CD8-positive, alpha-beta memory T cell (primary cell): ENCODE measurements around the gene AMER1. TPM values are rescaled to one million over a fixed set of nuclear protein-coding genes. Genes with fewer than 3 reads are reported as not detected.

ENCODE experiments used
- CTCF ChIA-PET: fragments of 350-600 bp; sonication (Branson Sonifier 250); formaldehyde crosslinking; loops from one replicate; lab custom pipeline; 2021; ENCODE audit warnings: antibody characterized with exemption; lab: Charles Lee
- POLR2A ChIA-PET: fragments of 350-600 bp; sonication (Branson Sonifier 250); formaldehyde crosslinking; loops from one replicate; lab custom pipeline; 2021; ENCODE audit warnings: antibody characterized with exemption; lab: Charles Lee
- DNase-seq, 5 donors: peaks; one replicate each; pipeline versions ENCODE4 v3.0.0 to v3.0.0-alpha.2; 2020 to 2022; ENCODE audit warnings: mixed read lengths in 1 of 5
- H3K27ac ChIP-seq: one replicate; pipeline ENCODE4 v1.7.0; 2013; ENCODE audit warnings: low read depth, mild to moderate bottlenecking, low read length, moderate library complexity
- H3K27me3 ChIP-seq: 2 replicates; pipeline ENCODE4 v1.7.0; 2013; ENCODE audit warnings: low read length, mild to moderate bottlenecking; ENCODE audit not compliant: insufficient read depth, poor library complexity, severe bottlenecking
- H3K36me3 ChIP-seq: 2 replicates; pipeline ENCODE4 v1.7.0; 2013; ENCODE audit warnings: mild to moderate bottlenecking, low read length, moderate library complexity; ENCODE audit not compliant: insufficient read depth
- H3K4me1 ChIP-seq: 2 replicates; pipeline ENCODE4 v1.7.0; 2013; ENCODE audit warnings: mild to moderate bottlenecking, low read length, moderate library complexity; ENCODE audit not compliant: insufficient read depth
- H3K4me3 ChIP-seq: 2 replicates; pipeline ENCODE4 v1.7.0; 2013; ENCODE audit warnings: mild to moderate bottlenecking, low read length
- H3K9me3 ChIP-seq: 2 replicates; pipeline ENCODE4 v1.7.0; 2013; ENCODE audit warnings: mild to moderate bottlenecking, low read length
- H3K27ac Mint-ChIP-seq, 8 donors: one replicate each; pipeline ENCODE4 v1.8.0; 2020 to 2021; ENCODE audit warnings: mixed read lengths in 8 of 8, mild to moderate bottlenecking in 6 of 8, inconsistent platforms in 3 of 8, moderate library complexity in 3 of 8
- H3K27me3 Mint-ChIP-seq, 2 donors: one replicate each; pipeline ENCODE4 v1.8.0; 2020 to 2021; ENCODE audit warnings: mixed read lengths in 2 of 2, mild to moderate bottlenecking in 1 of 2, moderate library complexity in 1 of 2
- H3K36me3 Mint-ChIP-seq, 3 donors: one replicate each; pipeline ENCODE4 v1.8.0; 2020 to 2021; ENCODE audit warnings: mixed read lengths in 3 of 3, inconsistent platforms in 1 of 3, mild to moderate bottlenecking in 1 of 3
- H3K4me1 Mint-ChIP-seq, 3 donors: one replicate each; pipeline ENCODE4 v1.8.0; 2020 to 2021; ENCODE audit warnings: mixed read lengths in 3 of 3, inconsistent platforms in 1 of 3, mild to moderate bottlenecking in 1 of 3
- H3K4me3 Mint-ChIP-seq, 7 donors: one replicate each; pipeline ENCODE4 v1.8.0; 2020 to 2021; ENCODE audit warnings: mixed read lengths in 7 of 7, mild to moderate bottlenecking in 6 of 7, moderate library complexity in 4 of 7, inconsistent platforms in 2 of 7
- H3K9me3 Mint-ChIP-seq, 5 donors: one replicate each; pipeline ENCODE4 v1.8.0; 2020 to 2022; ENCODE audit warnings: mixed read lengths in 5 of 5, mild to moderate bottlenecking in 3 of 5, moderate library complexity in 2 of 5, inconsistent platforms in 1 of 5
- polyA plus RNA-seq: library from polyadenylated mRNA; unstranded; fragments of 300-500 nt; fragmentation: Illumina TruSeq; gene quantifications from one replicate; pipeline ENCODE4 v1.2.3, GENCODE V29; 2021
- total RNA-seq, 2 experiments: library from RNA; stranded (reverse); gene quantifications; one replicate each; pipeline ENCODE4 v1.2.3, GENCODE V29; 2021

AMER1 gene
- total and polyA plus RNA-seq, 3 experiments from 2014 or later: 0.13 to 4.0 (median 3.8) TPM

- Histone ChIP-seq H3K36me3 (no peaks in the 10 kb centered on the region), H3K4me3 (no peak overlapping the region), H3K27me3 (no peaks in the 10 kb centered on the region), H3K4me1 (no peaks in the 10 kb centered on the region), H3K9me3 (no peaks in the 10 kb centered on the region), H3K27ac (no peak overlapping the region)
- Mint-ChIP-seq H3K36me3 (peaks cover 4 to 29% (median 8%) of the 10 kb centered on the region in 3 donors), H3K4me1 (peaks cover 0 to 4% (median 0%) of the 10 kb centered on the region in 3 donors), H3K4me3 (no peak overlapping the region), H3K9me3 (no peaks in the 10 kb centered on the region), H3K27ac (no peak overlapping the region), H3K27me3 (peaks cover 0 to 3% of the 10 kb centered on the region in 2 donors)
- no peak for DNase-seq
- ChIA-PET CTCF (no interaction called here), POLR2A (no interaction called here)
Measured at GRCh38 chrX:64191281-64192010, 14.1 kb downstream of the AMER1 start.

GRCh38 chrX:64190136-64190740 is 15.3 kb downstream of the AMER1 start:
- no peak for DNase-seq
- no peaks in the 10 kb centered on the region for H3K36me3 ChIP-seq
- H3K27me3 Mint-ChIP-seq: peaks cover 0 to 3% of the 10 kb centered on the region in 2 donors
- H3K4me1 ChIP-seq: no peaks in the 10 kb centered on the region
- no peaks in the 10 kb centered on the region for H3K9me3 ChIP-seq
- peaks cover 0 to 4% (median 0%) of the 10 kb centered on the region in 3 donors for H3K4me1 Mint-ChIP-seq
- no peaks in the 10 kb centered on the region for H3K27me3 ChIP-seq
- no peak overlapping the region for H3K4me3 Mint-ChIP-seq
- H3K9me3 Mint-ChIP-seq: no peaks in the 10 kb centered on the region
- H3K36me3 Mint-ChIP-seq: peaks cover 4 to 29% (median 8%) of the 10 kb centered on the region in 3 donors
- ChIA-PET POLR2A (no interaction called here), CTCF (no interaction called here)
- H3K27ac Mint-ChIP-seq: no peak overlapping the region
- H3K4me3 ChIP-seq: no peak overlapping the region
- H3K27ac ChIP-seq: no peak overlapping the region

GRCh38 chrX:64188901-64189300 is 16.6 kb downstream of the AMER1 start:
- POLR2A ChIA-PET: no interaction called here

DNA sequence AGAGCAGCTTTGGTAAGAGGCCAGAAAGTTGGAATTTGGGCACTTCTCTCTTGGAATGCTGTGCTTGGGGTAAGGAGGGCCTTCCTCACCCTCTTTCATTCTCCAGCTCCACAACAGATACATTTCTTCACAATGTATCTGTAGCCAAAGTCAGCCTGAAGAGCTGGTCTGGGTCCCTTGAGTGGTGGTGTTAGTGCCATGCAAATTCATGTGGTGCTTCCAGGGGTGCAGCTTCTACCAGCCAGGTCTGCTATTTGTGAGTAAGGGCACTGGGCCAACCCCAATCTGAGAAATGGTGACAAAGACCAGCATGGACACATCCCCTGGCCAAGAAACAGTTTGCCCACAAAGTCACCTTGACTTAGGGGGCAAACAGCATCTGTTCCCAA is 17.8 kb downstream of the AMER1 start:
- ChIA-PET POLR2A (no interaction called here), CTCF (no interaction called here)
- H3K27me3 ChIP-seq: no peaks in the 10 kb centered on the region
- Mint-ChIP-seq H3K4me3 (no peak overlapping the region), H3K27ac (no peak overlapping the region), H3K4me1 (no peaks in the 10 kb centered on the region), H3K27me3 (peaks cover 0 to 3% of the 10 kb centered on the region in 2 donors), H3K36me3 (peaks cover 4 to 25% (median 8%) of the 10 kb centered on the region in 3 donors), H3K9me3 (no peaks in the 10 kb centered on the region)
- H3K4me1 ChIP-seq: no peaks in the 10 kb centered on the region
- H3K4me3 ChIP-seq: no peak overlapping the region
- H3K36me3 ChIP-seq: no peaks in the 10 kb centered on the region
- no peak for DNase-seq
- no peak overlapping the region for H3K27ac ChIP-seq
- H3K9me3 ChIP-seq: no peaks in the 10 kb centered on the region

More at GRCh38 chrX:64188901-64189300, 16.6 kb downstream of the AMER1 start:
- H3K36me3 ChIP-seq: no peaks in the 10 kb centered on the region
- H3K4me1 Mint-ChIP-seq: no peaks in the 10 kb centered on the region
- no peaks in the 10 kb centered on the region for H3K27me3 ChIP-seq
- CTCF ChIA-PET: no interaction called here
- H3K4me1 ChIP-seq: no peaks in the 10 kb centered on the region
- no peak overlapping the region for H3K27ac ChIP-seq
- H3K27ac Mint-ChIP-seq: no peak overlapping the region
- peaks cover 0 to 3% of the 10 kb centered on the region in 2 donors for H3K27me3 Mint-ChIP-seq
- H3K36me3 Mint-ChIP-seq: peaks cover 4 to 29% (median 8%) of the 10 kb centered on the region in 3 donors
- no peaks in the 10 kb centered on the region for H3K9me3 Mint-ChIP-seq
- H3K4me3 ChIP-seq: no peak overlapping the region
- no peaks in the 10 kb centered on the region for H3K9me3 ChIP-seq
- no peak overlapping the region for H3K4me3 Mint-ChIP-seq
- DNase-seq: no peak

GRCh38 chrX:64186974-64187761 is 18.3 kb downstream of the AMER1 start:
- no peak for DNase-seq
- no peaks in the 10 kb centered on the region for H3K4me1 ChIP-seq
- no peak overlapping the region for H3K4me3 ChIP-seq
- H3K27ac ChIP-seq: no peak overlapping the region
- no peaks in the 10 kb centered on the region for H3K36me3 ChIP-seq
- H3K27me3 ChIP-seq: no peaks in the 10 kb centered on the region
- POLR2A ChIA-PET: no interaction called here
- Mint-ChIP-seq H3K9me3 (no peaks in the 10 kb centered on the region), H3K36me3 (peaks cover 4 to 20% (median 7%) of the 10 kb centered on the region in 3 donors), H3K27me3 (peaks cover 0 to 3% of the 10 kb centered on the region in 2 donors), H3K4me3 (no peak overlapping the region), H3K27ac (no peak overlapping the region), H3K4me1 (no peaks in the 10 kb centered on the region)
- H3K9me3 ChIP-seq: no peaks in the 10 kb centered on the region
- CTCF ChIA-PET: no interaction called here

GRCh38 chrX:64184396-64184795 is 21.1 kb downstream of the AMER1 start:
- H3K27me3 ChIP-seq: no peaks in the 10 kb centered on the region
- Mint-ChIP-seq H3K36me3 (no peaks in the 10 kb centered on the region), H3K27ac (peak overlapping the region in 1 of 8 donors; percentile 64), H3K4me3 (no peak overlapping the region), H3K27me3 (peaks cover 0 to 2% of the 10 kb centered on the region in 2 donors), H3K4me1 (no peaks in the 10 kb centered on the region), H3K9me3 (no peaks in the 10 kb centered on the region)
- no peak overlapping the region for H3K4me3 ChIP-seq
- H3K36me3 ChIP-seq: no peaks in the 10 kb centered on the region
- H3K9me3 ChIP-seq: no peaks in the 10 kb centered on the region
- no peak overlapping the region for H3K27ac ChIP-seq
- no peak for DNase-seq
- ChIA-PET POLR2A (no interaction called here), CTCF (no interaction called here)
- no peaks in the 10 kb centered on the region for H3K4me1 ChIP-seq

- no peaks in the 10 kb centered on the region for H3K36me3 Mint-ChIP-seq
- DNase-seq: no peak
- no peak overlapping the region for H3K27ac Mint-ChIP-seq
- H3K9me3 Mint-ChIP-seq: no peaks in the 10 kb centered on the region
- H3K4me3 Mint-ChIP-seq: no peak overlapping the region
- no peak overlapping the region for H3K27ac ChIP-seq
- no peaks in the 10 kb centered on the region for H3K27me3 ChIP-seq
- H3K9me3 ChIP-seq: no peaks in the 10 kb centered on the region
- H3K36me3 ChIP-seq: no peaks in the 10 kb centered on the region
- ChIA-PET POLR2A (no interaction called here), CTCF (no interaction called here)
- no peaks in the 10 kb centered on the region for H3K27me3 Mint-ChIP-seq
- H3K4me1 Mint-ChIP-seq: no peaks in the 10 kb centered on the region
- no peaks in the 10 kb centered on the region for H3K4me1 ChIP-seq
- no peak overlapping the region for H3K4me3 ChIP-seq
Measured at GRCh38 chrX:64182208-64182607, 23.3 kb downstream of the AMER1 start.

GRCh38 chrX:64176876-64177275 is 28.6 kb downstream of the AMER1 start:
- Histone ChIP-seq H3K9me3 (no peaks in the 10 kb centered on the region), H3K27ac (no peak overlapping the region), H3K27me3 (no peaks in the 10 kb centered on the region), H3K4me3 (no peak overlapping the region), H3K36me3 (no peaks in the 10 kb centered on the region), H3K4me1 (no peaks in the 10 kb centered on the region)
- Mint-ChIP-seq H3K36me3 (no peaks in the 10 kb centered on the region), H3K27ac (no peak overlapping the region), H3K4me1 (no peaks in the 10 kb centered on the region), H3K4me3 (no peak overlapping the region), H3K9me3 (no peaks in the 10 kb centered on the region), H3K27me3 (no peaks in the 10 kb centered on the region)
- POLR2A ChIA-PET: no interaction called here
- CTCF ChIA-PET: no interaction called here
- no peak for DNase-seq
